ENCODE data around the gene FSTL3.

The FSTL3 gene

GRCh38 chr19:641702-642101 lies 34.5 kb upstream of the FSTL3 start:
- in situ Hi-C loops (cut with HindIII; ENCODE audit: low sequenced_read_pairs): no loop called here
- no peak overlapping the region for H3K4me3 ChIP-seq (ENCODE audit: low read depth, low read length)
- DNase-seq (ENCODE audit: low read depth, low spot score): no peak
- no peak for TF ChIP-seq CTCF (IDR thresholded peaks at IDR 0.05; ENCODE audit: low read depth, low read length)

- TF ChIP-seq CTCF (IDR thresholded peaks at IDR 0.05; ENCODE audit: low read depth, low read length): no peak
- DNase-seq (ENCODE audit: low read depth, low spot score): no peak
Observed at GRCh38 chr19:642767-643727, 33.1 kb upstream of the FSTL3 start.

GRCh38 chr19:643736-644135 lies 32.5 kb upstream of the FSTL3 start:
- no peak for TF ChIP-seq CTCF (IDR thresholded peaks at IDR 0.05; ENCODE audit: low read depth, low read length)
- no peak overlapping the region for H3K4me3 ChIP-seq (ENCODE audit: low read depth, low read length)
- DNase-seq (ENCODE audit: low read depth, low spot score): no peak
- in situ Hi-C loops (cut with HindIII; ENCODE audit: low sequenced_read_pairs): no loop called here

More at GRCh38 chr19:642767-643727, 33.1 kb upstream of the FSTL3 start:
- in situ Hi-C loops (cut with HindIII; ENCODE audit: low sequenced_read_pairs): no loop called here
- H3K4me3 ChIP-seq (ENCODE audit: low read depth, low read length): no peak overlapping the region

- no peak overlapping the region for H3K4me3 ChIP-seq (ENCODE audit: low read depth, low read length)
- no peak for DNase-seq (ENCODE audit: low read depth, low spot score)
- no peak for TF ChIP-seq CTCF (IDR thresholded peaks at IDR 0.05; ENCODE audit: low read depth, low read length)
- in situ Hi-C loops (cut with HindIII; ENCODE audit: low sequenced_read_pairs): no loop called here
Observed at GRCh38 chr19:644363-644762, 31.8 kb upstream of the FSTL3 start.

GRCh38 chr19:644789-645188 lies 31.4 kb upstream of the FSTL3 start:
- no peak for DNase-seq (ENCODE audit: low read depth, low spot score)
- no peak overlapping the region for H3K4me3 ChIP-seq (ENCODE audit: low read depth, low read length)
- no peak for TF ChIP-seq CTCF (IDR thresholded peaks at IDR 0.05; ENCODE audit: low read depth, low read length)
- in situ Hi-C loops (cut with HindIII; ENCODE audit: low sequenced_read_pairs): no loop called here

GRCh38 chr19:645912-646778 lies 30.0 kb upstream of the FSTL3 start:
- no peak for TF ChIP-seq CTCF (IDR thresholded peaks at IDR 0.05; ENCODE audit: low read depth, low read length)
- no peak for DNase-seq (ENCODE audit: low read depth, low spot score)
- H3K4me3 ChIP-seq (ENCODE audit: low read depth, low read length): no peak overlapping the region
- in situ Hi-C loops (cut with HindIII; ENCODE audit: low sequenced_read_pairs): no loop called here
